H1 (cell line): ENCODE measurements around the gene SLC3A2. TPM values are rescaled to one million over a fixed set of nuclear protein-coding genes. Genes with fewer than 3 reads are reported as not detected.

Experiments used
- CREB1 ChIP-seq: IDR thresholded peaks from 2 replicates; pipeline ENCODE4 v1.6.1; 2012; ENCODE audit warnings: inconsistent platforms
- CTBP2 ChIP-seq: IDR thresholded peaks from 2 replicates; pipeline ENCODE4 v1.7.0; 2011; ENCODE audit warnings: borderline replicate concordance, mild to moderate bottlenecking, moderate library complexity, mixed read lengths, low read length; ENCODE audit not compliant: insufficient read depth, insufficient read length
- GABPA ChIP-seq: IDR thresholded peaks from 2 replicates; pipeline ENCODE4 v1.6.1; 2011; ENCODE audit warnings: mild to moderate bottlenecking, low read length, moderate library complexity, borderline replicate concordance; ENCODE audit not compliant: insufficient read depth
- GTF2F1 ChIP-seq: IDR thresholded peaks from 2 replicates; pipeline ENCODE4 v1.6.1; 2012; ENCODE audit warnings: low read depth, low read length, improper control_type of control experiment, borderline replicate concordance
- POLR2A ChIP-seq, 2 experiments: IDR thresholded peaks; 1 replicate in 1 of 2; 2 replicates in 1 of 2; pipeline ENCODE4 v1.6.1; 2011; ENCODE audit warnings: low read depth in 2 of 2, low read length in 2 of 2, mild to moderate bottlenecking in 2 of 2; ENCODE audit errors: control extremely low read depth in 1 of 2
- SIN3A ChIP-seq, 2 experiments: IDR thresholded peaks in 1 of 2; conservative IDR thresholded peaks in 1 of 2; 2 replicates each; pipeline ENCODE4 v1.6.1; 2011 to 2012; ENCODE audit warnings: low read length in 2 of 2, improper control_type of control experiment in 1 of 2, low read depth in 1 of 2, mild to moderate bottlenecking in 1 of 2
- polyA plus RNA-seq, 7 experiments: library from polyadenylated mRNA; depleted of rRNA in 3 of 7; stranded (reverse) in 5 of 7; unstranded in 2 of 7; fragments of >200 nt in 5 of 7; fragments of 200-250 nt in 2 of 7; gene quantifications; 1 replicate in 5 of 7; 2 replicates in 1 of 7; 4 replicates in 1 of 7; pipeline versions ENCODE4 v1.2.1 to v1.2.3, GENCODE V29; 2011 to 2013; ENCODE audit warnings: missing spikeins in 2 of 7, mixed read lengths in 2 of 7
- total RNA-seq: library from RNA; stranded (reverse); fragmentation: NEBNext Ultra II Directional; extraction: Animal tissue kit (Norgen Biotek cat#: 25700); gene quantifications from 2 replicates; pipeline ENCODE4 v1.2.1, GENCODE V29; 2021
- TF ChIP-seq, protein P1 (sequence below), 3 experiments: IDR thresholded peaks; 1 replicate in 2 of 3; 2 replicates in 1 of 3; pipeline versions ENCODE4 v1.5.1 to v1.6.1; 2011; ENCODE audit warnings: low read length in 3 of 3, mild to moderate bottlenecking in 3 of 3, inconsistent platforms in 2 of 3, low read depth in 1 of 3, moderate library complexity in 1 of 3; ENCODE audit not compliant: insufficient read depth in 1 of 3; ENCODE audit errors: control extremely low read depth in 1 of 3
- TF ChIP-seq, protein P2 (sequence below): IDR thresholded peaks from 2 replicates; pipeline ENCODE4 v1.6.1; 2012; ENCODE audit warnings: inconsistent platforms

The SLC3A2 gene
- total and polyA plus RNA-seq, 2 of the 8 experiments (the other 6 are each of a cell fraction or from before 2014, with no cell fraction given): 410 to 435 TPM

DNA sequence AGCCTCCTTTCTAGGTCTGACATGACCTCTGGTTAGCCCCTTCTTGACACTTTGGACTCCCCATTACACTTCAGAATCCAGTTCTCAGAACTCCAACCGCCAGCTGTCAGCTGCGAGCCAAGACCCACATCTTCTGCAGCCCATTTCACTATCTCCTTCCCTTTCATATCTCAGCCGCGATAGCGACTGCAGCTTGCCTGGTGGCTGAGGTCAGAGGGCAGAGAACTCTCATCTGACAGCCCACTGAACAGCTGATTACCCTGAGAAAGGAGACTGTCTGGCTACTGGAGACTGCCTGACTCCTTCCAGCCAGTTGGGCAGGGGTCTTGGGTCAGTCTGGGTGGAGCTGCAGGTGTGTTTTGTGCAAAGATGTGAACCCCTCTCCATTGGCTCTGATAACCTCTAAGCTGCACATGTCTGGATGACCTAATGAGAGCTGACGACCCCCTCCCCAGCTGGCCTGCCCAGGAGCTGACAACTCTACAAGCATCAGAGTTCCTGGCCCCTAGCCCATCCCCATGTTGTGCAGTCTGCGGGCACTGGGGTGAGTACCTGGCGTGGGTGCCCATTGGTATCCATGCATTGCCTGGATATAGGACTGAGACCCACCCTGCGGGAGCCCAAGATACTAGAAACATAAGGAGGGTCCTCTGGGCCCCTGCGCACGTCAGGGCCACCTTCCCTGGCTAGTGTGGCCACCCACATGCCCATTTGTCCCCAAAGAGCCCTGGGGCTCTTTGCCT, 39.4 kb downstream of the SLC3A2 start (continued):
- TF ChIP-seq, protein P1, sequence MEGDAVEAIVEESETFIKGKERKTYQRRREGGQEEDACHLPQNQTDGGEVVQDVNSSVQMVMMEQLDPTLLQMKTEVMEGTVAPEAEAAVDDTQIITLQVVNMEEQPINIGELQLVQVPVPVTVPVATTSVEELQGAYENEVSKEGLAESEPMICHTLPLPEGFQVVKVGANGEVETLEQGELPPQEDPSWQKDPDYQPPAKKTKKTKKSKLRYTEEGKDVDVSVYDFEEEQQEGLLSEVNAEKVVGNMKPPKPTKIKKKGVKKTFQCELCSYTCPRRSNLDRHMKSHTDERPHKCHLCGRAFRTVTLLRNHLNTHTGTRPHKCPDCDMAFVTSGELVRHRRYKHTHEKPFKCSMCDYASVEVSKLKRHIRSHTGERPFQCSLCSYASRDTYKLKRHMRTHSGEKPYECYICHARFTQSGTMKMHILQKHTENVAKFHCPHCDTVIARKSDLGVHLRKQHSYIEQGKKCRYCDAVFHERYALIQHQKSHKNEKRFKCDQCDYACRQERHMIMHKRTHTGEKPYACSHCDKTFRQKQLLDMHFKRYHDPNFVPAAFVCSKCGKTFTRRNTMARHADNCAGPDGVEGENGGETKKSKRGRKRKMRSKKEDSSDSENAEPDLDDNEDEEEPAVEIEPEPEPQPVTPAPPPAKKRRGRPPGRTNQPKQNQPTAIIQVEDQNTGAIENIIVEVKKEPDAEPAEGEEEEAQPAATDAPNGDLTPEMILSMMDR (IDR thresholded peaks at IDR 0.05; ENCODE audit: control extremely low read depth in 1 of 3, insufficient read depth in 1 of 3, low read depth in 1 of 3, low read length in 3 of 3): no peak
- TF ChIP-seq SIN3A (conservative IDR thresholded peaks at IDR 0.05 in 1 of 2, IDR thresholded peaks at IDR 0.05 in 1 of 2; ENCODE audit: low read depth in 1 of 2, low read length in 2 of 2): no peak
- TF ChIP-seq POLR2A (IDR thresholded peaks at IDR 0.05; ENCODE audit: control extremely low read depth in 1 of 2, low read depth in 2 of 2, low read length in 2 of 2): no peak
- no peak for TF ChIP-seq GABPA
- no peak for TF ChIP-seq CTBP2
- TF ChIP-seq, protein P2, sequence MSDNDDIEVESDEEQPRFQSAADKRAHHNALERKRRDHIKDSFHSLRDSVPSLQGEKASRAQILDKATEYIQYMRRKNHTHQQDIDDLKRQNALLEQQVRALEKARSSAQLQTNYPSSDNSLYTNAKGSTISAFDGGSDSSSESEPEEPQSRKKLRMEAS: no peak
- TF ChIP-seq CREB1: no peak
- TF ChIP-seq GTF2F1: no peak
